Thyroid gland (tissue), 4 donors: ENCODE results near the gene CNOT10. TPM values are rescaled to one million over a fixed set of nuclear protein-coding genes. Genes with fewer than 3 reads are reported as not detected.
A peak's percentile ranks its signal among the peaks of the same experiment; 100 is the strongest.

Experiments used
- DNase-seq, 2 donors: peaks; one replicate each; pipeline ENCODE4 v3.0.0-alpha.2; 2019
- H3K27ac ChIP-seq, 3 donors: fragments of 200-600 bp; sonication (generic); 1 replicate in 2 of 3; 2 replicates in 1 of 3; pipeline ENCODE4 v1.5.1; 2016 to 2019; ENCODE audit warnings: mild to moderate bottlenecking in 1 of 3, moderate library complexity in 1 of 3
- H3K27me3 ChIP-seq: fragments of 200-600 bp; sonication (generic); one replicate; pipeline ENCODE4 v1.5.1; 2019
- H3K36me3 ChIP-seq, 2 donors: fragments of 200-600 bp; sonication (generic); one replicate each; pipeline ENCODE4 v1.5.1; 2016 to 2019
- H3K4me1 ChIP-seq, 2 donors: fragments of 200-600 bp; sonication (generic); one replicate each; pipeline ENCODE4 v1.5.1; 2017 to 2019
- H3K4me3 ChIP-seq, 3 donors: fragments of 200-600 bp; sonication (generic); replicated peaks in 1 of 3; 1 replicate in 2 of 3; 2 replicates in 1 of 3; pipeline ENCODE4 v1.5.1; 2016; ENCODE audit warnings: mild to moderate bottlenecking in 1 of 3
- H3K9me3 ChIP-seq: fragments of 200-600 bp; sonication (generic); one replicate; pipeline ENCODE4 v1.5.1; 2017
- CTCF ChIP-seq, 6 experiments: fragments of 200-600 bp in 3 of 6; fragments of 450-650 bp in 3 of 6; sonication (generic) in 3 of 6; IDR thresholded peaks; one replicate each; pipeline ENCODE4 v1.5.1; 2016 to 2019; ENCODE audit warnings: antibody characterized with exemption in 6 of 6, mild to moderate bottlenecking in 2 of 6, inconsistent platforms in 1 of 6, moderate library complexity in 1 of 6
- POLR2A ChIP-seq, 2 donors: fragments of 450-650 bp; IDR thresholded peaks; one replicate each; pipeline ENCODE4 v1.6.1; 2017; ENCODE audit warnings: antibody characterized with exemption in 2 of 2, mild to moderate bottlenecking in 2 of 2, moderate library complexity in 1 of 2
- WGBS, 2 donors: methylation state at CpG; one replicate each; pipeline ENCODE4 v1.1.5; 2017; 5-methylcytosine and 5-hydroxymethylcytosine counted together
- intact Hi-C: fragments of 100-400 bp; cut with DNase I; formaldehyde crosslinking; loops from one replicate; pipeline ENCODE4 v1.15.1; 2023
- total RNA-seq, 4 donors: library from RNA; depleted of rRNA; stranded (reverse); fragments of >200 nt; gene quantifications; one replicate each; pipeline ENCODE4 v1.2.3, GENCODE V29; 2016

CNOT10 gene
- total RNA-seq, 4 donors from 2014 or later = 23.6 to 28.2 (median 26.8) TPM

- DNase-seq = no peak
- Histone ChIP-seq H3K27ac (peak overlapping the region in 1 of 3 donors; percentile 45), H3K4me3 (no peak overlapping the region), H3K4me1 (peaks cover 13 to 16% of the 10 kb centered on the region in 2 donors), H3K27me3 (no peaks in the 10 kb centered on the region), H3K9me3 (no peaks in the 10 kb centered on the region), H3K36me3 (peaks cover 0 to 12% of the 10 kb centered on the region in 2 donors)
- intact Hi-C loops = no loop called here
- no peak for TF ChIP-seq POLR2A (IDR thresholded peaks at IDR 0.05)
- TF ChIP-seq CTCF (IDR thresholded peaks at IDR 0.05) = no peak
These were observed 22.0 kb downstream of the CNOT10 start for GRCh38 chr3:32707026-32707370.

DNA sequence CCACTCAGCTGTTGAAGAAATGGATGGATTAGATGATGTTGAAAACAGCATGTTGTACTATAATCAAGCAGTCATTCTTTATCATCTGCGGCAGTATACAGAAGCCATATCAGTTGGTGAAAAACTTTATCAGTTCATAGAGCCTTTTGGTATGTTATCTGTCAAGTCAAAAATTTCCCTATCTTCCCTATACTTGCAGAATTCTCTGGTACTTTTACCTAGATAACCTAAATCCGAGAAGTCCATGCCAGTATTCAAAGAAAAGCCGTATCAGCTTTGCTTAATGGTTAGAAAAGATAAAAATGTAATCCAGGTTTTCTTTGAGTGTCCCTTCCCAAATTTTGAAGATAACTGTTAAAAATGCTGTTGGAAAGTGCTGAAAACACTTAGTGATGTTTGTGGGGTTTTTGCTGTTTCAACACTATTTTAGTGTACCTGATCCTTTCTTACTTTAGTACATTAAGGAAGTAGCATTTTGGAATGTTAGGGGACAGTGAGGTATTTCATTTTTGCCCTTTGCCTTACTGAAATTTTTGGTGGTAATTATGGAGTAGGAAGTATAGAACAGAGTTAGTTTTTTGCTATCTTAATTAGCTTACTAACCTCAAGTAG lies 23.8 kb downstream of the CNOT10 start:
- 98 to 99% methylated on average over 3 of the region's 3 CpGs for WGBS, 2 donors
- no peaks in the 10 kb centered on the region for H3K27me3 ChIP-seq
- H3K9me3 ChIP-seq = no peaks in the 10 kb centered on the region
- no peak for DNase-seq
- intact Hi-C loops = no loop called here
- peaks cover 13 to 15% of the 10 kb centered on the region in 2 donors for H3K4me1 ChIP-seq
- no peak for TF ChIP-seq POLR2A (IDR thresholded peaks at IDR 0.05)
- TF ChIP-seq CTCF (IDR thresholded peaks at IDR 0.05) = no peak
- H3K36me3 ChIP-seq = peaks cover 0 to 12% of the 10 kb centered on the region in 2 donors
- no peak overlapping the region for H3K4me3 ChIP-seq
- no peak overlapping the region for H3K27ac ChIP-seq

- WGBS, 2 donors = 95 to 97% methylated on average over 3 of the region's 3 CpGs
- no peak overlapping the region for H3K27ac ChIP-seq
- no peaks in the 10 kb centered on the region for H3K9me3 ChIP-seq
- H3K27me3 ChIP-seq = no peaks in the 10 kb centered on the region
- TF ChIP-seq CTCF (IDR thresholded peaks at IDR 0.05) (no peak), POLR2A (IDR thresholded peaks at IDR 0.05) (no peak)
- no peak overlapping the region for H3K4me3 ChIP-seq
- H3K36me3 ChIP-seq = peaks cover 0 to 12% of the 10 kb centered on the region in 2 donors
- DNase-seq = no peak
- H3K4me1 ChIP-seq = peaks cover 11 to 13% of the 10 kb centered on the region in 2 donors
- intact Hi-C loops = no loop called here
These were observed 24.4 kb downstream of the CNOT10 start for GRCh38 chr3:32709346-32709745.

- no peak overlapping the region for H3K27ac ChIP-seq
- intact Hi-C loops = no loop called here
- TF ChIP-seq CTCF (IDR thresholded peaks at IDR 0.05) (no peak), POLR2A (IDR thresholded peaks at IDR 0.05) (no peak)
- WGBS, 2 donors = 100% methylated on average over 1 of the region's 1 CpG
- no peaks in the 10 kb centered on the region for H3K9me3 ChIP-seq
- H3K4me3 ChIP-seq = no peak overlapping the region
- H3K36me3 ChIP-seq = peaks cover 6 to 12% of the 10 kb centered on the region in 2 donors
- H3K27me3 ChIP-seq = no peaks in the 10 kb centered on the region
- DNase-seq = no peak
- H3K4me1 ChIP-seq = no peaks in the 10 kb centered on the region
These were observed 27.6 kb downstream of the CNOT10 start for GRCh38 chr3:32712506-32713055.

DNA sequence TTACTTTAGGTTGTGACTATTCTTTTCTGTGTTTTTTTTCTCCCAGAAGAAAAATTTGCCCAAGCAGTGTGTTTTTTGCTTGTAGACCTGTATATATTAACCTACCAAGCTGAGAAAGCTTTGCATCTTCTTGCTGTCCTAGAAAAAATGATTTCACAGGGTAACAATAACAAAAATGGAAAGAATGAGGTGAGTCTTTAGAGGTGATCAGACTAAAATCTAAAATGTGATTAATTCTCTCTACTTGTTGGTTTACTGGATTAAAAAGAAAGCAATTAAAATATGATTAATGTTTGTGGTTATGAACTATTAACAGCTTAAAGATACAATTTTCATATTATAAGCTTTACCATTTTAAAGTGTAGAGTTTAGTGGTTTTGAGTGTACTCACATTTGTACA lies 28.2 kb downstream of the CNOT10 start:
- no peak overlapping the region for H3K27ac ChIP-seq
- peaks cover 9 to 12% of the 10 kb centered on the region in 2 donors for H3K36me3 ChIP-seq
- TF ChIP-seq POLR2A (IDR thresholded peaks at IDR 0.05) = no peak
- TF ChIP-seq CTCF (IDR thresholded peaks at IDR 0.05) = no peak
- no peak for DNase-seq
- H3K27me3 ChIP-seq = no peaks in the 10 kb centered on the region
- no peak overlapping the region for H3K4me3 ChIP-seq
- H3K4me1 ChIP-seq = no peaks in the 10 kb centered on the region
- no peaks in the 10 kb centered on the region for H3K9me3 ChIP-seq
- intact Hi-C loops = no loop called here
